ENCODE data around the gene PLPP1. TPM values are rescaled to one million over a fixed set of nuclear protein-coding genes. Genes with fewer than 3 reads are reported as not detected.

PLPP1 gene
- total and polyA plus RNA-seq, 2 donors (not counting 1 experiment from before 2014, with no cell fraction given) = 5.5 to 8.8 TPM

DNA sequence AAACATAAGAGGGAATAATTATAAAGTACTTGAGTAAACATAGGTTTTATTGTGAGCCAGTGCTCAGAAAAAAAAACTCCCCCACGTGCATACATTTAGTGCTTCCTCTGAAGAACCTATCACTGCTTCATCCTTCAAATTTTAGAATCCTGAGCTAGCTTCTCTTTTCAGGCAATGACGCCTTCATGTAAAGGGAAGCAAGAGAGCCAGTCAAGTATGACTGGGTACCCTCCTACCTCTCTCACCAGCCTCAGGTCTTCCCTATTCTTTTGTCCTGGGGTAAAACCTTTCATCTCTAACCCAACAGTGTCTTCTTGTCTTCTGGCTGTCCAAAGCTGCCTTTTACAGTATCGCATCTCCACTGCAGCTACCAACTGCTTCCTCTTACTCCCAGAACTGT, 32.0 kb downstream of the PLPP1 start:
- TF ChIP-seq, protein P1, sequence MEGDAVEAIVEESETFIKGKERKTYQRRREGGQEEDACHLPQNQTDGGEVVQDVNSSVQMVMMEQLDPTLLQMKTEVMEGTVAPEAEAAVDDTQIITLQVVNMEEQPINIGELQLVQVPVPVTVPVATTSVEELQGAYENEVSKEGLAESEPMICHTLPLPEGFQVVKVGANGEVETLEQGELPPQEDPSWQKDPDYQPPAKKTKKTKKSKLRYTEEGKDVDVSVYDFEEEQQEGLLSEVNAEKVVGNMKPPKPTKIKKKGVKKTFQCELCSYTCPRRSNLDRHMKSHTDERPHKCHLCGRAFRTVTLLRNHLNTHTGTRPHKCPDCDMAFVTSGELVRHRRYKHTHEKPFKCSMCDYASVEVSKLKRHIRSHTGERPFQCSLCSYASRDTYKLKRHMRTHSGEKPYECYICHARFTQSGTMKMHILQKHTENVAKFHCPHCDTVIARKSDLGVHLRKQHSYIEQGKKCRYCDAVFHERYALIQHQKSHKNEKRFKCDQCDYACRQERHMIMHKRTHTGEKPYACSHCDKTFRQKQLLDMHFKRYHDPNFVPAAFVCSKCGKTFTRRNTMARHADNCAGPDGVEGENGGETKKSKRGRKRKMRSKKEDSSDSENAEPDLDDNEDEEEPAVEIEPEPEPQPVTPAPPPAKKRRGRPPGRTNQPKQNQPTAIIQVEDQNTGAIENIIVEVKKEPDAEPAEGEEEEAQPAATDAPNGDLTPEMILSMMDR (IDR thresholded peaks at IDR 0.05) = no peak
- no peak for TF ChIP-seq EZH2 (IDR thresholded peaks at IDR 0.05; ENCODE audit: borderline replicate concordance, insufficient read depth, low read depth, low read length, poor library complexity, severe bottlenecking)
- Mint-ChIP-seq H3K9me3 (ENCODE audit: insufficient read depth) (no peaks in the 10 kb centered on the region), H3K4me3 (no peak overlapping the region), H3K27me3 (no peaks in the 10 kb centered on the region), H3K4me1 (peaks cover 17% of the 10 kb centered on the region), H3K27ac (no peak overlapping the region)
- peak; percentile 47 for DNase-seq
- intact Hi-C loops (cut with micrococcal nuclease) = no loop called here
- peak; percentile 66 for ATAC-seq (ENCODE audit: low read depth)
- H2AFZ ChIP-seq (ENCODE audit: insufficient read depth, low read depth, low read length, poor library complexity, severe bottlenecking) = no peak overlapping the region
- no peaks in the 10 kb centered on the region for H3K27me3 ChIP-seq (replicated peaks in 1 of 4; ENCODE audit: control extremely low read depth in 1 of 4, control insufficient read depth in 3 of 4, insufficient read depth in 4 of 4, low read length in 3 of 4)
- ChIA-PET POLR2A (no interaction called here), CTCF (no interaction called here)
- H3K9me3 ChIP-seq (ENCODE audit: control extremely low read depth in 1 of 3, control insufficient read depth in 2 of 3, insufficient read depth in 1 of 3, low read length in 2 of 3) = no peaks in the 10 kb centered on the region
- peaks cover 19% of the 10 kb centered on the region for H3K79me2 ChIP-seq (ENCODE audit: control insufficient read depth, insufficient read depth, low read length)
- no peaks in the 10 kb centered on the region for H3K36me3 ChIP-seq (replicated peaks in 1 of 2; ENCODE audit: control extremely low read depth in 1 of 2, control insufficient read depth in 1 of 2, extremely low read depth in 1 of 2, insufficient read depth in 2 of 2, low read length in 1 of 2)
- no peak overlapping the region for H3K4me3 ChIP-seq (ENCODE audit: control extremely low read depth in 1 of 5, extremely low read depth in 1 of 5, insufficient read depth in 1 of 5, low read depth in 2 of 5, low read length in 4 of 5)
- H3K4me1 ChIP-seq (ENCODE audit: control insufficient read depth in 2 of 2, insufficient read depth in 2 of 2, low read length in 2 of 2) = peaks cover 10% of the 10 kb centered on the region in 2 donors
- H3K27ac ChIP-seq (ENCODE audit: low read length in 2 of 2) = no peak overlapping the region
- no peak overlapping the region for H3K4me2 ChIP-seq (replicated peaks; ENCODE audit: low read depth, low read length, poor library complexity, severe bottlenecking)
- H4K20me1 ChIP-seq (ENCODE audit: control insufficient read depth, insufficient read depth, low read length, poor library complexity, severe bottlenecking) = no peaks in the 10 kb centered on the region
- 34% methylated on average over 3 of the region's 3 CpGs for WGBS (ENCODE audit: insufficient coverage)
- no peak overlapping the region for H3K9ac ChIP-seq (ENCODE audit: low read length)

DNA sequence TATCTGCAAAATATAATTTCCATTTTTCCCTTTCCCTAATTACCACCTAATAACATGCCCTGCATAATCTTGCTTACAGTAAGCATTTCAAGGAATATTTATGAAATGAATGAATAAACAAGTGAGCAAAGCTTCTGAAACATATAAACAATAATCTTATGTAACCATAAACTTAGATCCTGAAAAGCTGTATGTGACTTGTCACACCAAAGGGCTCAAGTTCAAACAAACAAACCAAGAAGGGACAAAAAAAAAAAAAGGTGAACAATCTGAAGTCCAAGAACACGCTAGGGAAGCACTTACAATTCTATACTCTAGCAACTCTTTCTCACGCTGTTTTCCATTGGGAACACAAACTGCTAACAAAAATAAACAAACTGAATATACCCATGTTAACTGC, 36.3 kb downstream of the PLPP1 start:
- no peak overlapping the region for H3K9ac ChIP-seq (ENCODE audit: low read length)

More for the DNA sequence above, 36.3 kb downstream of the PLPP1 start:
- WGBS (ENCODE audit: insufficient coverage) = 100% methylated on average over 2 of the region's 2 CpGs
- H2AFZ ChIP-seq (ENCODE audit: insufficient read depth, low read depth, low read length, poor library complexity, severe bottlenecking) = no peak overlapping the region
- Mint-ChIP-seq H3K9me3 (ENCODE audit: insufficient read depth) (no peaks in the 10 kb centered on the region), H3K27me3 (no peaks in the 10 kb centered on the region), H3K4me3 (no peak overlapping the region), H3K27ac (no peak overlapping the region), H3K4me1 (peaks cover 15% of the 10 kb centered on the region)
- H3K4me1 ChIP-seq (ENCODE audit: control insufficient read depth in 2 of 2, insufficient read depth in 2 of 2, low read length in 2 of 2) = peaks cover 9 to 10% of the 10 kb centered on the region in 2 donors
- intact Hi-C loops (cut with micrococcal nuclease) = no loop called here
- ChIA-PET CTCF (no interaction called here), POLR2A (no interaction called here)
- H3K27ac ChIP-seq (ENCODE audit: low read length in 2 of 2) = no peak overlapping the region
- DNase-seq = no peak
- H3K36me3 ChIP-seq (replicated peaks in 1 of 2; ENCODE audit: control extremely low read depth in 1 of 2, control insufficient read depth in 1 of 2, extremely low read depth in 1 of 2, insufficient read depth in 2 of 2, low read length in 1 of 2) = no peaks in the 10 kb centered on the region
- H3K9me3 ChIP-seq (ENCODE audit: control extremely low read depth in 1 of 3, control insufficient read depth in 2 of 3, insufficient read depth in 1 of 3, low read length in 2 of 3) = no peaks in the 10 kb centered on the region
- H3K4me3 ChIP-seq (ENCODE audit: control extremely low read depth in 1 of 5, extremely low read depth in 1 of 5, insufficient read depth in 1 of 5, low read depth in 2 of 5, low read length in 4 of 5) = no peak overlapping the region
- no peak overlapping the region for H3K4me2 ChIP-seq (replicated peaks; ENCODE audit: low read depth, low read length, poor library complexity, severe bottlenecking)
- H3K79me2 ChIP-seq (ENCODE audit: control insufficient read depth, insufficient read depth, low read length) = peaks cover 22% of the 10 kb centered on the region
- TF ChIP-seq EZH2 (IDR thresholded peaks at IDR 0.05; ENCODE audit: borderline replicate concordance, insufficient read depth, low read depth, low read length, poor library complexity, severe bottlenecking) = no peak
- TF ChIP-seq, protein P1 (IDR thresholded peaks at IDR 0.05) = no peak
- H3K27me3 ChIP-seq (replicated peaks in 1 of 4; ENCODE audit: control extremely low read depth in 1 of 4, control insufficient read depth in 3 of 4, insufficient read depth in 4 of 4, low read length in 3 of 4) = no peaks in the 10 kb centered on the region
- no peaks in the 10 kb centered on the region for H4K20me1 ChIP-seq (ENCODE audit: control insufficient read depth, insufficient read depth, low read length, poor library complexity, severe bottlenecking)
- no peak for ATAC-seq (ENCODE audit: low read depth)
